Muscle of leg (tissue), 11 donors: ENCODE results near the gene POC1B. TPM values are rescaled to one million over a fixed set of nuclear protein-coding genes. Genes with fewer than 3 reads are reported as not detected.

Experiments used
- DNase-seq: peaks from one replicate; pipeline ENCODE4 v3.0.0; 2013
- H3K27ac ChIP-seq: one replicate; pipeline ENCODE4 v1.5.1; 2013; ENCODE audit warnings: mild to moderate bottlenecking, low read length, control low read depth
- H3K27me3 ChIP-seq: one replicate; pipeline ENCODE4 v1.6.1; 2013; ENCODE audit warnings: low read length; ENCODE audit not compliant: control insufficient read depth, insufficient read depth
- H3K36me3 ChIP-seq: one replicate; pipeline ENCODE4 v1.6.1; 2013; ENCODE audit warnings: low read length; ENCODE audit not compliant: control insufficient read depth, insufficient read depth
- H3K4me1 ChIP-seq: one replicate; pipeline ENCODE4 v1.6.1; 2013; ENCODE audit warnings: low read length; ENCODE audit not compliant: control insufficient read depth, insufficient read depth
- H3K4me3 ChIP-seq: one replicate; pipeline ENCODE4 v1.5.1; 2013; ENCODE audit warnings: low read length, control low read depth
- H3K9me3 ChIP-seq: replicated peaks from 2 replicates; pipeline ENCODE4 v1.6.1; 2013; ENCODE audit warnings: low read depth, low read length; ENCODE audit not compliant: control insufficient read depth
- WGBS: methylation state at CpG from one replicate; pipeline ENCODE4 v1.1.5; 2013; ENCODE audit warnings: missing lambda C conversion rate; ENCODE audit not compliant: insufficient coverage; 5-methylcytosine and 5-hydroxymethylcytosine counted together
- polyA plus RNA-seq, 8 donors: library from polyadenylated mRNA; unstranded; fragments of 120-200 nt; gene quantifications; one replicate each; pipeline versions ENCODE4 v1.2.1 to v1.2.3, GENCODE V29; 2013; ENCODE audit warnings: inconsistent platforms in 1 of 8, low replicate concordance in 1 of 8; ENCODE audit not compliant: insufficient read length in 8 of 8, insufficient read depth in 1 of 8
- total RNA-seq: library from RNA; stranded (reverse); fragments of 120-200 nt; gene quantifications from one replicate; pipeline ENCODE4 v1.2.4, GENCODE V29; 2013

The POC1B gene
- total and polyA plus RNA-seq, 9 donors = 6.4 to 15.9 (median 9.9) TPM

DNA sequence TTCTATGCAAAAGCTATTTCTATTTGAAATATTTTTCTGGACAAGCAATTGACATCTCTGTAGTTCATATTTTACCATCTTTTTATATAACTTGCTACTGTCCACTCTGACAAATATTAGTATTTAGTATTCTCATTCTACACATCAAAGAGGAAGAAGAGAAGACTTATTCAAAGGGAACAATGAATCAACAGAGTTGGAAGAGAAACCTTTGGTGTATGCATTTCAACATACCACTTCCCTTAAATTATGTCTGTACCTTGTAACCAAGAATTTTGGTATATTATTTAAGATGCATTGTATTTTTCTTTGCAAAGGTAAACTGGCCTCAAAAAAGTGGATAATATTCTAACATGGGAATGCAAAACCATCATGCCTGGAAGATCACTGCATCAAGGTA, 101.5 kb downstream of the POC1B start:
- Histone ChIP-seq H3K4me1 (no peaks in the 10 kb centered on the region), H3K9me3 (no peaks in the 10 kb centered on the region), H3K4me3 (no peak overlapping the region), H3K36me3 (peaks cover 4% of the 10 kb centered on the region), H3K27ac (no peak overlapping the region), H3K27me3 (no peaks in the 10 kb centered on the region)
- DNase-seq = no peak

GRCh38 chr12:89421092-89421835, 104.6 kb downstream of the POC1B start:
- H3K36me3 ChIP-seq = peaks cover 4% of the 10 kb centered on the region
- H3K9me3 ChIP-seq = no peaks in the 10 kb centered on the region
- H3K27ac ChIP-seq = no peak overlapping the region
- no peak overlapping the region for H3K4me3 ChIP-seq
- no peaks in the 10 kb centered on the region for H3K4me1 ChIP-seq
- 60% methylated on average over 1 of the region's 6 CpGs for WGBS
- no peaks in the 10 kb centered on the region for H3K27me3 ChIP-seq
- DNase-seq = peak; percentile 18

DNA sequence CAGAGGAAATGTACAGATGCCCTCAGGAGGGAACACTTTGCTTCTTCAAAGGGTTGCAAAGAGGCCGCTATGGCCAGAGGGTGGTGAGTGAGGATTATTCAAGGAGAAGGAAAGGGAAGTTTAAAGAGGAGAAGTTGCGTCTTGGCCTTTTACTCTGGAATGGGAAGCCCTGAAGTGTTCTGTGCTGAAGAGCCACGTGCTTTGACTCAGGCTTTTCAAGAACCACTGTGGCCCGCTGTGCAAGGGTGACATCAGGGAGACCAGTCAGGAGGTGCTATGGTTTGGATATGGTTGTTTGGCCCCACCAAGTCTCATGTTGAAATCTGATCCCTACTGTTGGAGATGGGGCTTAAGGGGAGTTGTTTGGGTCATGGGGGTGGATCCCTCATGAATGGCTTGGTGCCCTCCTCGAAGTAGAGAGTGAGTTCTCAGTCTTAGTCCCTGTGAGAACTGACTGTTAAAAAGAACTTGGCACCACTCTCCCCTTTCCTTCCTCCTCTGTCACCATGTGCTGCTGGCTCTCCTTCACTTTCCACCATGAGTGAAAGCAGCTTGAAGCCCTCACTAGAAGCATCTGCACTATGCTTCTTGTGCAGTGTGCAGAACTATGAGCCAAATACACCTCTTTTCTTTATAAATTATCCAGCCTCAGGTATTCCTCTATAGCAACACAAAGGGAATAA, 107.5 kb downstream of the POC1B start:
- 83% methylated on average over 4 of the region's 5 CpGs for WGBS
- Histone ChIP-seq H3K27me3 (no peaks in the 10 kb centered on the region), H3K36me3 (no peaks in the 10 kb centered on the region), H3K9me3 (no peaks in the 10 kb centered on the region), H3K27ac (no peak overlapping the region), H3K4me3 (no peak overlapping the region), H3K4me1 (no peaks in the 10 kb centered on the region)
- peak; percentile 36 for DNase-seq

- H3K4me3 ChIP-seq = no peak overlapping the region
- H3K27ac ChIP-seq = no peak overlapping the region
- H3K36me3 ChIP-seq = no peaks in the 10 kb centered on the region
- no peak for DNase-seq
- WGBS = no CpG with 5 or more reads among the region's 3 CpGs
- H3K9me3 ChIP-seq = no peaks in the 10 kb centered on the region
- H3K27me3 ChIP-seq = no peaks in the 10 kb centered on the region
- no peaks in the 10 kb centered on the region for H3K4me1 ChIP-seq
These were observed 108.4 kb downstream of the POC1B start for GRCh38 chr12:89417246-89417977.

GRCh38 chr12:89416049-89416792, 109.6 kb downstream of the POC1B start:
- Histone ChIP-seq H3K9me3 (no peaks in the 10 kb centered on the region), H3K36me3 (no peaks in the 10 kb centered on the region), H3K27ac (no peak overlapping the region), H3K4me3 (no peak overlapping the region), H3K27me3 (no peaks in the 10 kb centered on the region), H3K4me1 (no peaks in the 10 kb centered on the region)
- DNase-seq = no peak
- WGBS = 90% methylated on average over 4 of the region's 6 CpGs

DNA sequence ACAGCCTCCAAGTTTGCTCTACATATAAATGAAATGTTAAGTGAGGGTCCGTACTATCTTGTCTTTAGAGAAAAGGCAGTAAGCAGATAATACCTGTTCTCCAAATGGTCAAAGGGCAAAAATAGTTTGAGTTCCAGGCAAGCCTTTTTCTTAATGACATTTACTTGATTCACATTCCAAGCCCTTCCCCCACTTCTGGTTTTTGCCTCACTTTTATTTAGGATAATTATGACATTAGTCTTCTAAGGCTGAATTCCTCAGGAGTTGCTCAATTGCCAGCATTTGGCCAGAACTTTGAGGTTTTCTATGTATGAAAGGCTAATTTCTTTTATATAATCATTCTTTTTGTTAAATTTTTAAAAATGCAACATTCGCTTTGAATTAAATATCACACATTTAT, 111.0 kb downstream of the POC1B start:
- WGBS = no CpG with 5 or more reads among the region's 2 CpGs

GRCh38 chr12:89414322-89414721, 111.5 kb downstream of the POC1B start:
- no peak for DNase-seq
- Histone ChIP-seq H3K27me3 (no peaks in the 10 kb centered on the region), H3K36me3 (no peaks in the 10 kb centered on the region), H3K9me3 (no peaks in the 10 kb centered on the region), H3K4me1 (no peaks in the 10 kb centered on the region), H3K4me3 (no peak overlapping the region), H3K27ac (no peak overlapping the region)
- WGBS = no CpG with 5 or more reads among the region's 3 CpGs

More for the DNA sequence above, 111.0 kb downstream of the POC1B start:
- Histone ChIP-seq H3K27me3 (no peaks in the 10 kb centered on the region), H3K4me3 (no peak overlapping the region), H3K9me3 (no peaks in the 10 kb centered on the region), H3K4me1 (no peaks in the 10 kb centered on the region), H3K36me3 (no peaks in the 10 kb centered on the region), H3K27ac (no peak overlapping the region)
- no peak for DNase-seq

GRCh38 chr12:89413234-89413633, 112.6 kb downstream of the POC1B start:
- H3K36me3 ChIP-seq = no peaks in the 10 kb centered on the region
- H3K27ac ChIP-seq = no peak overlapping the region
- no peaks in the 10 kb centered on the region for H3K4me1 ChIP-seq
- H3K4me3 ChIP-seq = no peak overlapping the region
- no peak for DNase-seq
- H3K9me3 ChIP-seq = no peaks in the 10 kb centered on the region
- no peaks in the 10 kb centered on the region for H3K27me3 ChIP-seq
- no CpG with 5 or more reads among the region's 3 CpGs for WGBS

GRCh38 chr12:89412665-89413064, 113.2 kb downstream of the POC1B start:
- H3K9me3 ChIP-seq = no peaks in the 10 kb centered on the region
- H3K4me3 ChIP-seq = no peak overlapping the region
- H3K27me3 ChIP-seq = no peaks in the 10 kb centered on the region
- H3K27ac ChIP-seq = no peak overlapping the region
- no peaks in the 10 kb centered on the region for H3K36me3 ChIP-seq
- no peaks in the 10 kb centered on the region for H3K4me1 ChIP-seq
- 98% methylated on average over 5 of the region's 6 CpGs for WGBS
- DNase-seq = no peak

DNA sequence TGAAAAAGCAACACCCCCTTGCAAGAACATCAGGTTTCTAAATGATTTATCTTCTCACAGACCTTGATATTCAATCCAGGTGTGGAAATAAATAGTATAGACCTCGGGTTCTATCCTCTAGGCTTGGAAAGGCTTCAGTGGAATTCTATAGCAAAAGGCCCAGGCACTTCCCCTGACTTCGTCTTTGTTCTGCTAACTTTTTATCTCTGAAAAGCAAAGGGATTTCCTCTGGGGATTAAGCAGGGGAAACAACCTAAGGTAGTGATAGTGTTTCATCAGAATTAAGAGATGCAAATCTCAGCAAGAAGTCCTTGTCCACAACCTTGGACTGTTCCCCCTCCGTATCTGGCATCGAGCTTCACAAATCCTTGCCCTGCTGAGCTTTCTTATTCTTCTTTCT, 114.0 kb downstream of the POC1B start:
- DNase-seq = no peak
- H3K4me1 ChIP-seq = no peaks in the 10 kb centered on the region
- no peaks in the 10 kb centered on the region for H3K27me3 ChIP-seq
- H3K27ac ChIP-seq = no peak overlapping the region
- H3K36me3 ChIP-seq = no peaks in the 10 kb centered on the region
- H3K4me3 ChIP-seq = no peak overlapping the region
- no peaks in the 10 kb centered on the region for H3K9me3 ChIP-seq
- 92% methylated on average over 2 of the region's 4 CpGs for WGBS
